GM18907 (cell line): ENCODE results near the gene STRBP.

Experiments used
- ATAC-seq: cut with Tn5 transposase; IDR thresholded peaks from one replicate; pipeline ENCODE4 v1.9.1; 2021; ENCODE audit warnings: mild to moderate bottlenecking, moderate library complexity; ENCODE audit not compliant: unreplicated experiment

Gene STRBP

DNA sequence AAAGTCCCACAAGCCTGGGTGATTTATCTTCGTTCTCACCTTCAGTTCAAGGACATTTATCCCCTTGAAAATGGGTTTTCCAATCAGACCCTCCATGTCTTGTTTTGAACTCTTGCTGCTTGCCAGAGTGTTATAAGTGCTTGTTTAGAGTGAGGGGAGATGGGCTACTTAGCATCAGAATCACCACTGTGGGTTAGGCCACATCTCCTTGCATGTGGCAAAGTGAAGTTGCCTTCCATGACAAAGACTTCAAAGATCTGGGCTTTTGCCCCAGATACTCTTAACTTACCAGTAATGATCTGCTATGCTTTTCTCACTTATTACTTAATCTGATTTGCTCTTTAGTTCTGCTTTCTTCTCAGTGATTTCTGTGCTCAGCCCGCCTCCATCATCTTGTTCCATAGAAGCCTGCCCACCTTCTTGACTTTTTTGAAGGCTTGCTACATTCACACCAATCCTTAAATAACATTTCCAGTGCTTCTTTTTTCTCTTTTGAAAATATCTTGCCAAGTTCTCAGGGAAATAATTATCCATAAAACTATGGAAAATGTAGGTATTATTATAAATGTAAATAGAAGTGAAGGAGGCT is 195.9 kb downstream of the STRBP start:
- ATAC-seq: no peak
